Mononuclear cell (primary cell): Measurements from ENCODE around the gene TICAM1. TPM values are rescaled to one million over a fixed set of nuclear protein-coding genes. Genes with fewer than 3 reads are reported as not detected.

ENCODE experiments used
- H3K27me3 ChIP-seq: 2 replicates; pipeline ENCODE4 v1.6.0; 2011; ENCODE audit warnings: low read length, control low read depth; ENCODE audit not compliant: insufficient read depth
- H3K4me1 ChIP-seq: 2 replicates; pipeline ENCODE4 v1.5.1; 2011; ENCODE audit warnings: mild to moderate bottlenecking, low read length, control low read depth; ENCODE audit not compliant: insufficient read depth
- H3K4me3 ChIP-seq: 2 replicates; pipeline ENCODE4 v1.5.1; 2011; ENCODE audit warnings: mild to moderate bottlenecking, low read length, moderate library complexity
- H3K9me3 ChIP-seq: 2 replicates; pipeline ENCODE4 v1.5.1; 2011; ENCODE audit warnings: low read depth, mild to moderate bottlenecking, control low read depth, low read length
- total RNA-seq: library from RNA; depleted of rRNA; stranded (reverse); fragments of >200 nt; gene quantifications from one replicate; pipeline ENCODE4 v1.2.3, GENCODE V29; 2012

The TICAM1 gene
- total RNA-seq, 1 donor = 7.0 TPM

DNA sequence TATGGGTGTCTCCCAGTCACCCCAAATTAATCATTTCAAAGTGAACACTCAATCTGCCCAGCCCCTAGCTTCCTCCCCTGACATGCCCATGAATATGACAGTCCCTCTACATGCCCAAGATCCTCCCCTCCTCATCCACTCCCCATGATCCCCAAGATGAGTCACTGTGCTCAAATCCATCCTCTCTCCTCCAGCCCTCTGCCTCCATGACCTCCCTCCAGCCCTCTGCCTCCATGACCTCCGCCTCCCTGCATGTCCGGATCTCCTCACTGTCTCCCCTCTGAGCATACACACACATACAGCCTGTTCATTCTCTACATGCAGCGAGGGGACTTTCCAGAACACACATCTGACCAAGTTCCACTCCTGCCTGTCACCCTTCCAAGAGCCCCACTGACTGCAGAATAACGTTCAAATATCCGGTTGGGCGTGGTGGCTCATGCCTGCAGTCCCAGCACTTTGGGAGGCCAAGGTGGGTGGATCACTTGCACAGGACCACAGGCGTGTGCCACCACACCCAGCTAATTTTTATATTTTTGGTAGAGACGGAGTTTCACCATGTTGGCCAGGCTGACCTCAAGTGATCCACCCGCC, 58.4 kb downstream of the TICAM1 start:
- H3K9me3 ChIP-seq = no peaks in the 10 kb centered on the region
- no peak overlapping the region for H3K4me3 ChIP-seq
- H3K27me3 ChIP-seq = peaks cover 2% of the 10 kb centered on the region
- no peaks in the 10 kb centered on the region for H3K4me1 ChIP-seq

DNA sequence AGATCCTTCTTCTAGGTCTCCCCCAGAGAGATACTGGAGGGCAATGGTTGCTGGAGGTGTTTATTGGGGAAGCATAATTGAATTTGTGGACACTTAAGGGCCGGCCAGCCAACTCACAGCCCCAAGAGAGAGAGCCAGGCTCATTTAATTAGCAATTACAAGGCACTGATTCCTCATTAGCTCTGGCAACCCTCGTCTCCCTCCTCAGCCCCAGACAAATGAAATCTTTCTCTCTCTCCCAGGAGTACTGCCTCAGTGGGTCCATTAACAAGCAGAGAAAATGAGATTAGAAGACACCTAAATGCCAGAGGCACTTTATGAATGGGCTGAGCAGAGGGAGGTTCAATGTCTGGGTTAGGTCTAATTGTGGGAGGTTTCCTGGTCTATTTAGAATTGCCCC, 58.9 kb downstream of the TICAM1 start:
- H3K9me3 ChIP-seq = no peaks in the 10 kb centered on the region
- H3K4me1 ChIP-seq = no peaks in the 10 kb centered on the region
- peaks cover 2% of the 10 kb centered on the region for H3K27me3 ChIP-seq
- no peak overlapping the region for H3K4me3 ChIP-seq

GRCh38 chr19:4768934-4769777, 62.4 kb downstream of the TICAM1 start:
- no peak overlapping the region for H3K4me3 ChIP-seq
- H3K4me1 ChIP-seq = no peaks in the 10 kb centered on the region
- no peaks in the 10 kb centered on the region for H3K9me3 ChIP-seq
- no peaks in the 10 kb centered on the region for H3K27me3 ChIP-seq

Other genes starting within 250 kb of the TICAM1 start
- gene TNFAIP8L1, start 192.2 kb downstream of the TICAM1 start, total RNA-seq = 5.5 TPM
- gene MYDGF, start 161.4 kb downstream of the TICAM1 start, total RNA-seq = 40.8 TPM
- gene DPP9, start 107.9 kb downstream of the TICAM1 start, total RNA-seq = 59.6 TPM
- gene FEM1A, start 40.0 kb downstream of the TICAM1 start, total RNA-seq = 15.1 TPM
- gene PLIN3, start 36.0 kb upstream of the TICAM1 start, total RNA-seq = 44.1 TPM
- 4.3 TPM for gene ARRDC5, start 71.2 kb upstream of the TICAM1 start, total RNA-seq
- 0.21 TPM for gene UHRF1, start 77.8 kb upstream of the TICAM1 start, total RNA-seq
- gene KDM4B, start 137.4 kb upstream of the TICAM1 start, total RNA-seq = 17.9 TPM